Right forelimb (tissue), 1 donor: ENCODE results near the gene HOXB4.
A peak's percentile ranks its signal among the peaks of the same experiment; 100 is the strongest.

ENCODE experiments used
- DNase-seq: peaks from one replicate; pipeline ENCODE4 v3.0.0-alpha.2; 2018

HOXB4 gene

DNA sequence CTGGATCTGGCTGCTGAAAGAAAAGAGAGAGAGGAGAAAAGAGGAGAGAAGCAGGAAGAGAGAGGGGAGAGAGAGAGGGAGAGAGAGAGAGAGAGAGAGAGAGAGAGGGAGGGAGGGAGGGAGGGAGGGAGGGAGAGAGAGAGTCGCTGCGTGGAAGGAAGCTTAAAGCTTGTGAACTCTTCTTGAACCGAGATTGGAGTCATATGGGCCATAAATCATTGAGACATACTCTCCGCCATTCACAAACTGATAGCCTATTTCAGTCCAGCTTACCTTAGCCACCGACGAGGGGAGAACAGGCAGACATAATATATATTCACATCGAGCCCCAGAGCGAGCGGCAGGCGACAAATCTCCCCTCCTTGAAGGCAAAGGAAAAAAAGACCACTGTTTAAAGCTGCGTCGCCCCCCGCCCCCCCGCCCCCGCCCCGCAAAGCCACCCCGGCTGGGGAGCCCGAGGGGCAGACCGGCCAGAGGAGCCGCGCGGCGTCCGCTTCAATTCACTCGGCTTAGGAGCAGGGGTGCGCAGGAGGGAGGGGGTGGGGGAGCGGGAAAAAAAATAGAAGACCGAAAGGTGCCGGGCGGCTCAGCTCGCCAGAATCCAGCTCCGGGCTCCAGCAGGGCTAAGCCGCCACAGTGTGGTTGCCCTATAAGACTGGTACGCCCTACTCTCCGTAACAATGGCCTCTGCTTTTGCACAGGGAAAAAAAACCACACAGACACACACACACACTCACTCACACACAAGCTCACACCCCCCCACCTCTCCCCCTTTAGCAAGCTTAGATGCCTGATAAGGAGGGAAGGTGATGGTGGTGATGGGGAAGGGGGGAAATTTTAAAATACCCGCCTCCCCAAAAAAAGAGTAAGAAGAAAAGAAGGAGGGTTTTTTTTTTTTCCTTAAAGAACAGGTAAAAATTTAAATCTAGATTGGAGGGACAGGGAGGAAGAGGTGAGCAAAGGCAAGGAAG is 22.6 kb downstream of the HOXB4 start:
- no peak for DNase-seq

DNA sequence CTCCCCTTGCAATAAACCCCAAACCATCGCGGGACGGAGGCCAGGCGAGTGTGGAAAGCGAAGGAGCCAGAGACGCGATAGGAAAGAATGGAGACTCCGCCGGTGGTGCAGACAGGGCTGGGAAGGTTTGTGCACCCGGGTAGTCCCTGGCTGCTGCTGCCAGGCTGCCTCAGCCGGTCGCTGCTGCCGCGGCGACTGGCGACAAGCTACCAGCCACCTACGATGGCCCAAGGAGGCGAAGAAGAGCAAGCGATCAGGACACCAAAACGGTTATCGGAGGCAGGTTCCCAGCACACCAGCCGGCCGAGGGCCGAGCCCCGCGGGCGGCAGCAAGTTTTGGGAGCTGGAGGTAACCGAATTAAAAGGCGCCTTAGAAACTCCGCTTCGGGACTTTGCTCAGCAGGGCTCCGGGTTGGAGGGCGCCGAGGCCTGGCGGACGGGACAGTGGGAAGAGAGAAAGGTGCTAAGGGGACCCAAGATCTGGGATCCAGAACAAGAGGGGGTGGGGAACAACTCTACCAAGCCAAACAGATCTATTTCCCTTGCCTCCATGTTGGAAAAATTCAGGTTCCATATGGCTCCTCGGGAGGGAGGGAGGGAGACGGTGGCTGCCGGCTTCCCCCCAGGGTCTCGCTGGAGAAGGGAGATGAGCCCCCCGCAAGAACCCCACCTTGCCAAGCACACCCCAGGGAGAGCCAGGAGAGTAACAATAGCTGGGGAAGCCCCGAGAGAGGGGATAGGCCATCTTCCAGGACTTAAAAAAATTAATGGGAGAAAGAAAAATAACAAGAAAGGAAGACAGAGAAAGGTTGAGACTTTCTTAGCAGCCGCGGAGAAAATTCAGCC is 23.5 kb downstream of the HOXB4 start:
- DNase-seq = no peak

DNA sequence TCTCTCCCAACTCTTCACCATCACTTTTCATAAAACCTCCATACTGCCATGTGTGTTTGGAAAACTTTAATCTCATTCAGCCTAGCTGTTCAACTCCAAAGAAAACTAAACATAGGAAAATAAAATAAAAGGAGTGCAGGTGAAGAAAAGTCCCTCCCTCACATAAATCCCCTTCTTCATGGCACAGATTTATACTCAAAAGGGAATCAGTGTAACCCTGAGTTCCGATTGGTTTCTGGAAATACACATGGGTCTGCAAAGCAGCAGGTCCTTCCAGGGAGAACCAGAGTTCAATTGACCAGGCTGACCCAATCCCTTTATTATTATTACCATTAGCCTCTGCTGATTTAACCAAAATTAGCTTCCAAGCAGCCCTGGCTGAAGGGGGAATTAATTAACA is 24.3 kb downstream of the HOXB4 start:
- no peak for DNase-seq

DNA sequence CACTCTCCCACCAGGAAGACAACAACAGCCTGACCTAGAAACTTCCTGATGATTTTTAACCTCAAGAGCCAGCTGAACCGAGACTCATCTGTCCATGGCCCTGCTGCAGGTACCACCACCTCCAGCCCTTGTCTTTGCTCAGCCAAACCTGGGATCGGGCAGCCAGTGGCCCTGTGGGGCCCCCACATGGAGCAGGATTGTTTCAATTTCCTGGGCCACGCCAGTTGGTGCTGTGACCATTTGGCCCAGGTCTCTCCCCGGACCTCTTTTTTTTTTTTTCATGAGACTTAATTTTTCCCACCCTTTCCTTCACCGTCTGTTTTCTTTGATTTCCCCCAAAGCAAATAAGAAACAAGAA is 25.0 kb downstream of the HOXB4 start:
- DNase-seq = no peak

DNA sequence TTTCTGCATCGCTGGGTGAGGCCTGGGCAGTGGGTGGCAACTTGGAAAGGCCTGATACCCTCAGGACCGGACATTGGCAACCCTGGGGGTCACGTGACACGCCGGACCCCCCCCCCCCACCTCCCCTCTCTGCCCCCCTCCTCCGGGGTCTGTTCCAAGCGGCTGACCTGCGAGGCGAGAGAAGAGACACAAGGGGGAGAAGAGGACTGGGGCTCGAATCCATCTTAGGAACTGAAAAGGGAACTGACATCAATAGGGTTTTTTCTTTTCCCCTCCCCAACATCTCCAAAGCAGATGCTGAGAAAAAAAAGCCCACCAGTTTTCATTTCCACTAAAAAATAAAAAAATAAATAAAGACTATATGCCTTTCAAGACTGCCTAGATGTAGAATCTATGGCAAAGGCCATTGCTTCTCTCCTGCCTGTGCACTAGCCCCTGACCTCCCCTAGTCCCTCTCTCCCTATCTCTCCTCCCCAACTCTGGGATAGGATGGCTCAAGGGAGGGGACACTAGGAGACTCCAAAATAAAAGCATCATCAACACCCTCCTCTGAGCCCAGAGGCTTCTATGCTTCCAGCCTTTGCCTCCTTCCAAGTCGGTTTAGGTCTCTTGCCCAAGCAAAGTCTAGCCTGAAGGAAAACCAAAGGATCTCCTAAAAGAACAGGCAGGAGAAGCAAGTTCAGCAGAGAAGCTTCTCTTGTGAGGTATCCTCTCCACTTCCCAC is 25.5 kb downstream of the HOXB4 start:
- no peak for DNase-seq

DNA sequence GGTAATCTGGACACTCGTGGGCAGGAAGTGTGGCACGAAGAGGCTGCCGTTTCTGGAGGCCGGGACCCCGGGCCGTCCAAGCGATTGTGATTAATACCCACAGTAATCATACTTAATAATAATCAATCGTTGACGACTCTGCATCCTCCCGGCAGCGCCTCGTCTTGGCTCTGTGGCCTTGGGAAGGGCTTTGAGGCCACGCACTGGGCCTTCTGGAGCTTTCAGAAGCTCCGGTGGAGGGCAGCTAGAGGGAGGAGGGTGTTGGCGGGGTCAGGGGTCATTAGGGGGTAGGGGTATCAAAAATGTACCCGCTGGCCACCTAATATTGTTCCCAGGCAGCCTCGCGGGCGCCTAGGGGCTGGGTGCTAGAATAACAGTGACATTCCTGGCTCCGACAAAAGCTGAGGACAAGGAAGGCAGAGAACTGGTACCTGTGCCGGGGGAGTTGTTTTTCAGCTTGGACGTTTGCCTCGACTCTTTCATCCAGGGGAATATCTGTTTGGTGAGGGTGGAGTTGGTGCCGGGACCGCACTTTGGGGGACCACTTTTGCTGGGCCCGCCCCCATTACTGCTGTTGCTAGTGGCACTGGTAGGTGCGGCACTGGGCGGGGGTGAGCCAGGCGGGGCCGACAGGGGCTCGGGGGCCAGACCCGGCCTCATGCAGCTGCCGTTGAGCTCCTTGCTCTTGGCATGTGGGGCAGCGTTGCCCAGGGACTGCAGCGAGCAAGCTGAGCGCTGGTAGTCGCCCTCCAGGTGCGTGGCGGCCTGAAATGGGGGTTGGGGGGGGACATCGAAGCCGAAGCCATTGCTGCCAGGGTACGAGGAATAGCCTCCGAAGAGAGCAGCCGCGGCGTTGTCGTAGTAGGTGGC is 26.3 kb downstream of the HOXB4 start:
- DNase-seq = no peak

DNA sequence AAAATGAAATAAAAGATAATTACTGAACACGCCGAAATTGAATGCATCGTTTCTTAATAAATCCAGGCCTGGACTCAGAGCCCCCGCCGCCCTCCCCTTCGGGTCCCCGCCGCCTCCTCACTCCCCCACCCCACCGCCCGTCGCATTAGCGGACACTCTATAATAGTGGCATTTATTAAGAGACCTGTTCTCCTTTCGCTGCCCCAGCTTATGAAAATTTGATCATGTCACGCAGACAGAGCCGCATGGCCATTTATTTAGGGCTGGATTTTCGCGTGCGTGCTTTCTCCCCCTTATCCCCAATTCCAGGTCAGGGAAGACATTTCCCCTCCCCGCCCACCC is 27.0 kb downstream of the HOXB4 start:
- no peak for DNase-seq

DNA sequence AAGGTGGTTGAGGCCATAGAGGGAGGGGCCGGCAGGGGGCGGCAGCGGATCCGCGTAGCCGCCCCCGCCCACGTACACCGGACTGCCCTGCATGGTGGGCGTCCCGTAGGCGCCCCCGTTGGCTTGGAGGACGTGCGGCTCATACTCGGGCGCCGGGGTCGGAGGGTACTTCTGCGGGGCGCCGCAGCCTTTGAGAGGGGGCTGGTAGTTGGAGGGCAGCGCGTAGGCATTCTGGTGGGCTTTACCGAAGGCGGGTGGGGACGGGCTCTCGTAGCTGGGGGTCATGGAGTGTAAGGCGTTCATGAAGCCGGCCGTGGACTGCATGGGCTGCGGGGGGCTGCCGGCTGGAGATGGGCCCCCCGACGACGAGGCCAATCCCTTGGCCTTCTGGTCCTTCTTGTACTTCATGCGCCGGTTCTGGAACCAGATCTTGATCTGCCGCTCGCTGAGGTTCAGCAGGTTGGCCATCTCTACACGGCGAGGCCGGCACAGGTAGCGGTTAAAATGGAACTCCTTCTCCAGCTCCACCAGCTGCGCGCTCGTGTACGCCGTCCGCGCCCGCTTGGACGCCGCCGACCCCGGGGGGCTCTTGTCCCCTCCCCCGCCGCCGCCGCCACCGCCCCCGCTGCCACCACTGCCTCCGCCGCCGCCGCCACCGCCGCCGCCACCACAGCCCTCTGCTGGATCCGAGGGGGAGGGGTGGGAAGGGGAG is 27.5 kb downstream of the HOXB4 start:
- no peak for DNase-seq

DNA sequence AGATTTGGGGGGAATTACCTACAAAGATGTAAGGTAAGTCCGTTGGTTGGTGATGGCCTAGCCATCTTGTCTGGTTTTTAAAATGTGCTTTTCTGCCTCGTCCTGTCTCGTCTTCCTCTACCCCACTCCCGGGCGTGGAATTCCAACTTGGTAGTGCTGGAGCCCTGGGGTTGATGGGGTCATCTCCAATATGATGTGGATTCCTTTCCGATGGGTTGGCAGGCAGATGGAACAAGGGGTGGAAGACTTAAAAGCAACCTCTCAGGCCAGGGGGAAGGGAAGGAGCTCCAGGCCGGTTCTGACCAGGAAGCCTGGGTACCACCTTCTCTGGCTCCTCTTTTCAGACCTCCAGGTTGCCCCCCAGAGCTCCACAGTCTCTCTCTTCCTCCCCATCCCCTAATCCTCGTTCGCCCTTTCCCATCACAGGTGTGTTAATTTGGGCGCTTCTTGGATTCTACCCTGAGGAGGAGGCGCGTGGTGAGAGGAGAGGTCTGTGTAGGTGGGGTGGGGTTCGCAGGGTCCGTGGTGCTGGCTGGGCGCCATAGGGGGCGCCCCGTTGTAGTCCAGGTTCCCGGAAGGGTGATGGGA is 28.1 kb downstream of the HOXB4 start:
- no peak for DNase-seq

DNA sequence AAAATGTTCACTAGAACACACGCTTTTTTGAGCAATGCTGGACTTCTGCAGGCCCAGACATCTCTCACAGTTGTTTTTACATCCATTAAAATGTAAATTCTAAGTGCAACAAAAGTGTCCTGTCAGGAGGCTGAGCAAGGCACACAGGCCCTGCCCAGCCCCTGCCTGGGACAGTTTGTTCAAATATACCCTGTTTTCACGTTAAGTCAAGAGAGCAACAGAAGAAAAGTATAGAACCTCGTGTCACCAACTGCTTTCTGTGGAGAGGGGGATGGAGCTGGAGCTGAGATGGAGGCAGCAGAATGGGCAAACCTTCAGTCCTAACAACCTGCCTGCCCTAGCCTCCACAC is 28.9 kb downstream of the HOXB4 start:
- no peak for DNase-seq

DNA sequence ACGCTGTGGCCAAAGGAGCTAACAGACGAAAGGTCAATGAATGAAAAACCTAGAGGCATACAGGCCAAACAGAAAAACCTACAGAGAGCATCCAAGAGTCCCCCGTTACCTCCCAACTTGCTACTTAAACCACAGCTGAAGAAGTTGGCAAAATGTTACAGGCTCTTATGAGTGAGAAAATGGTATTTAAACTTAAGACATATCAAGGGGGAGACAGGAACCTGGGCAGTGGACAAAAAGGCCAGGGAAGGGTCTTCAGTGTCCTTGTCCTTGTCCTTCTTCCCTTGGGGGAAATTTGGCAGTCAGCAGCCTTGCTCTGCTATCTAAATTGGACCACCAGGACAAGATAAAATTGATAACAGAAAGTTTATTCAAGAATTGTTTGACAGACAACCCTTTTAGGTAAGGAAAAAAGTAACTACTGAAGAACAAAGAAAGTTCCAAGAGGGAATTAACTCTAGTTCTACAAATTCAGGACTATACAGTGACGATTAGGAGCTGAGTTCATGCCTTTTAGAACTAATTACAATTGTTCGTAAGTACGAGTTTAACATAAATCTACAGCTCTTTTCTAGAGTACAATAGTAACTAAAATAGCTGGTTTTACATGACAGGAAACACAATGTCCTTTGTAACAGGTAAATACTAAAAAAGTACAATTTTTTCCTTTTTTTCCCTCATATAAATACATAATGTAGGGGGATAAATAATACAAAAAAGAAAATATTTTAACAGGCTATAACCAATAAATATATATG is 29.4 kb downstream of the HOXB4 start:
- no peak for DNase-seq

DNA sequence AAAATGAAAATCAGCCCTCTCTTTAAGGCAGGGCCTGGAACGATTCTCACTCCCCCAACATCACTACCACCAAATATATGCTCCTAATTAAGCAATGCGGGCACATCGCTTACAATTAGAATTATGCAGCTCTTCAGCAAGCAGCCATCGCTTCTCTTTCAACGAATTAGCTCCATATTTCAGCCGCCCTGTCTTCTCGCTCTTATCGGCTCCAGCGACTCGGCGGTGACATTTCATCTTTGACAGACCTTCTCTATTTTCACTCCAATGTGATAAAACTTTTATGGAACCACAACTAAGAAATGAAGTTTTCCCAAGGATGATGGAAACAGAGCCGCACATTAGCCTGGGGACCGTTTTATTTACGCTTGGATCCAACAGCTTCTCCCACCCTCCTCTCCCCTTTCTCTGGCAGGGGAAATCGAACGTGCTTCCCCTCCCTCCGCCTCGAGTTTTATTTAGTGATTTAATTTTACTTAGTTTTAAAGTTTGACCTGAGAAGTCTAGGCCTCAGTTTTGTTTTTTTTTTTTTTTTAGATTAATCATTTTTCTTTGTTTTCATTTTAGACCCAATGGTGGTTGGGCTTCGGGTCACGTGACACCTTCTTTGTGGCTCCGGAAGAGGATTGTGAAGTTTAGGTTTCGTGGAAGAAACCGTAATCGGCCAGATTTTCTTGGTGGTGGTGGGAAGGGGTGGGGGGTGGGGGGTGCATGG is 30.2 kb downstream of the HOXB4 start:
- DNase-seq = no peak

DNA sequence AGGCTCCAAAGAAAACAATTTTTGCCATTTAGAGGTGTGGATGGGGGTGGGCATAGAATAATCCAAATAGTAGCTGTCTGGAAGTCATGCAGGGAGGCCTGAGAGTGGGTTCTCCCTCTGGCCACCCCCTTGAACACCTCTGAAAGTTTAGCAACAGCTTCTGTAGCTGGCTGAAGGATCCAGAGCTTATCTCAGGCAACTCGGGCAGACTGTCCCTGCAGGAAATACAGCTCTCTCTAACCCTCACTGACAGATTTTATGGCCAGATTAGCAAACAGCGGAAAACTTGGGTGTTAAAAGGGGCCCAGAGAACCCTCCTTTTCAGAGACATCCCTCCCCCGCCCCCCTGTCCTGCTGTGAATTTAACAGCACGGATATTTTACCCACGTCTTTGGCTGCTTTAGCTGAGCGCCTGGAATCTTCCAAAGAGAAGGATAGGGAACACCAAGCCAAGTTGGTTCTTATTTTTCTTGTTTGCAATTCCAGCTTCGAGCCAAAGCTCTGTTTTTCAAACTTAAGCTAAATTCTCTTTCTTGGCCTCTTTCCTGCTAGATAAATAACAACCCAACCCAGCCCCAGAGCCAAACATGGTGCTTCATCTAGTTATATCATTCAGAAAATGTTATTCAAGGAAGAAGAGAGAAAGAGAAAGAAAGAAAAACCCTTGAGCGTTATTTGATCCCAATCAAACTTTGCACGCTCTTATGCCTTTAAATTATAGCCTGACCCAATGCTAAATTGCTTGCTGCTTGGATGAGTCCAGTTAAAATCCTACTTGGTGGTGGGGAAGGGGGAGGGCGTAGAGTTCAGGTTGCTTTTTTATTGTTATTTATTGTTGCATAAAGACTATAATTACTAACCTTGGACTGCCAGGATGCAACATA is 31.0 kb downstream of the HOXB4 start:
- DNase-seq = no peak

DNA sequence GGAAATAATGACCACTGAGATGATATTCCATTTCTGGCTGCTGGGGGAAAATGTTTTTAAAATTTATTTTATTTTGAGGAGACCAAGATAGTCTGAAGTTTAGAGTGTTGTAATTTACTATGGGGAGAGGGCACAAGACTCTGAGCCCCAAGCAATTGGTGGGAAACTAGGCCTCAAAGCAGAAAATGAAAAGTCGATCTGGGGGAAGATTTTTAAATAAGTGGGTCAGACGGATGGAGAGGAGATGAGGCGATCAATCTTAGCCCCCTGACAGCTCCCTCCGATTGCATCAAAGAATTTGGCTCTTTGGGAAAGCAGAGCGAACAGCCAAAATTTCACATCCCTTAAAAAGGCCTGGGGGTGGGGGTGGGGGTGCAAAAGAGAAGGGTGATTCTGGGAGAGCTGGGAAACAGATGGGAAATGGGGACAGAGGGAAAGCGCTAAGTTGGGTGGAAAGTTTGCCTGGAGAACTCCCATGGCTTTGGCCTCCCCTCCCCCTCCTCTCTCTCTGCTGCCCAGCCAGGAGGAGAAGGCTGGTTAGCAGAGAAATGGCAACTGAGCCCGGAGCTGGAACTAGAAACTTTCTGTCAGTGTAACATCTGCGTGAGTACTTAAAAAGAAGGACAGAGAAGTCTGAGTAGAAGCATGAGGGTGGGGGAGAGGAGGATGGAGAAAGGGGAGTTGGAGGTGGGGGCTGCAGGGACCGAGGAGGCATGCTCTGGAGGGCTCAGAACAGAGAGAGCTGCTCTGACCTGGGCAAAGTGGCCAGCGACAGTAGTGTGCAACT is 31.8 kb downstream of the HOXB4 start:
- DNase-seq = no peak

DNA sequence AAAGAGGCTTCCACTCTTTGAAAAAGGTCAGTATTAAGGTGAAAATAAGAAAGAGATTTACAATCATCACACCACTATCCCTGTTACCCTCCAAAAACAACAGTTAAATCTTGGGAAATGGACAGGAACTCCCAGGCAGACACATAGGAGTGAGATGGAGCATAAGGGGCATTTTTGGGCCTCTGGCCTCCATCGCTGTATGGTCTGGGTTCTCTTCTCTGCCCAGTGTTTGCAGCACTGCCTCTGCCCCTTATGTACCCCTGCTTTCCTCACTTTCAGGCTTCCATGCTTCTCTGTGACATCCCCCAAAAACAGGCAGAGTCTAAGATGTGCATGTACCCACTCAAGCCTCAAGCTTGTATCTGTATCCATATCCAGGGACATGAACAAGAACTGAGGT is 32.6 kb downstream of the HOXB4 start:
- no peak for DNase-seq

DNA sequence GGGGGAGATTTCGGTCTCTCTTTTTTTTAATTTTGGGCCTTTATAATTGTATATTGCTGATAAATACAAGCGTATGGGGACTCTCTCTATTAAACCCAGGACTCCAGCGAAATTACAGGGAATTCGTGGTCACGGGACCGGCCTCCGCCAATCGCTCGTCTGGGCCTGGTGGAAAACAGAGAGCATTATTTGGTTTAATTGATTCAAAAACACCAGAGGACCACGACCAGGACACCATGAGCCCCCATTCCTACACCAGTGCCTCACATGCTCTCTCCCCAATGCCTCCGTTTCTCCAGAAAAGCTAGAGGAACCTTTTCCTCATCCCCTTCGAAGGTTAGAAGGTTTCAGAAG is 33.2 kb downstream of the HOXB4 start, which contains the start of gene HOXB2:
Gene HOXB2, minus strand, starts transcription at position 88 of the 354 bp plus-strand sequence. CDS start 198 bp downstream, outside the sequence.
- DNase-seq = peak; percentile 69

DNA sequence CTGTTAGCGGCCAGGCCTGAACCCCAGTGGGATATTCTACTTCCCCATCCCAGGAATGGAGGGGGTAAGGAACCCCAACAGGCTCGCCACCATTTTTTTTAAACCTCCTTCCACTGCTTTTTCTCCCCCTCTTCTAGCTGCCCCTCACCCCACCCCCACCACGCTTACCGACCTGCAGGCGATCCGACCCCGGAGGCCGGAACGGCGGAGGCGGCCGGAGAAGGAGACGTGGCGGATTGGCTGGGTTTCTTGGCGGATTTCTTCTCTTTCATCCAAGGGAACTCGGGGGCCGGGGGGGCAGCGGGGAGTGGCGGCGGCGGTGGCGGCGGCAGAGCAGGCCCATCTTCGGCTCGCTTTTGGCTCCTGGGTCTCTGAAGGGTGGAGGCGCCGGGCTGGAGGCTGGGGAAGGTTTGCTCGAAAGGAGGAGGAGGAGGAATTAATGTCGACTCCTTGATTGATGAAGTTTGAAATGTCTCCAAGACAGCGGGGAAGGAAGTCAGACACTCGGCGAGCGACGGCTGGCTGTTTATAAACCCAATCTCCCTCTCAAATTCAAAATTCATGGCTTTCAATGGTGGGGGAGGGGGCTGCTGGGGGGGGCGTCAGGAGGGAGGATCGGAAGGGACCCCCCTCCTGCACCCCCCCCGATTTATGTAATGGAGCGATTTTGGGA is 33.7 kb downstream of the HOXB4 start:
- peak; percentile 84 for DNase-seq
